ENCODE data around the gene GLIS2. TPM values are rescaled to one million over a fixed set of nuclear protein-coding genes. Genes with fewer than 3 reads are reported as not detected.

Gene GLIS2
- total RNA-seq, 1 experiment from 2014 or later, result 23.0 TPM

GRCh38 chr16:4373909-4374742 lies 58.3 kb downstream of the GLIS2 start:
- Mint-ChIP-seq H3K9me3 (no peaks in the 10 kb centered on the region), H3K4me1 (peaks cover 44% of the 10 kb centered on the region), H3K27ac (0 out of 2 replicates have a peak overlapping the region, but pooled peaks have one; percentile 57), H3K27me3 (ENCODE audit: low read depth) (no peaks in the 10 kb centered on the region), H3K36me3 (no peaks in the 10 kb centered on the region), H3K4me3 (peak overlapping the region; percentile 47)
- TF ChIP-seq NR1H2 (CRISPR knock-in tag; IDR thresholded peaks at IDR 0.05) (no peak), ZNF232 (CRISPR knock-in tag; IDR thresholded peaks at IDR 0.05) (peak; percentile 41; the same call in 1 of the 2 replicates), ATF1 (CRISPR knock-in tag; IDR thresholded peaks at IDR 0.05) (no peak), FOXK1 (CRISPR knock-in tag; IDR thresholded peaks at IDR 0.05) (no peak)
- ChIA-PET CTCF (interaction anchor here (0.6 to 11.7 kb wide), 11 partner anchors 8 to 100 kb away, joined by 3 to 273 read pairs (median 5); partner anchors contain the start of gene PAM16), POLR2A (interaction anchor here (0.8 to 2.0 kb wide), 10 partner anchors 8 to 102 kb away, joined by 3 to 16 read pairs (median 3); partner anchors contain the start of gene HMOX2)
- DNase-seq (ENCODE audit: low spot score) (peak; percentile 68), ATAC-seq (0 out of 2 replicates have a peak, but pooled peaks have one; percentile 4)

- DNase-seq (ENCODE audit: low spot score), result no peak
- H3K4me1 Mint-ChIP-seq, result peaks cover 50% of the 10 kb centered on the region
These were observed 59.9 kb downstream of the GLIS2 start for GRCh38 chr16:4375717-4376116.

GRCh38 chr16:4376126-4376892 lies 60.4 kb downstream of the GLIS2 start:
- Mint-ChIP-seq H3K36me3 (no peaks in the 10 kb centered on the region), H3K4me1 (peaks cover 50% of the 10 kb centered on the region), H3K27ac (peak overlapping the region; percentile 94; the same call in 1 of the 2 replicates), H3K4me3 (no peak overlapping the region), H3K27me3 (ENCODE audit: low read depth) (no peaks in the 10 kb centered on the region), H3K9me3 (no peaks in the 10 kb centered on the region)
- ChIA-PET CTCF (interaction anchor here (3.7 to 11.7 kb wide), 5 partner anchors 14 to 27 kb away, joined by 44 to 273 read pairs (median 80); no protein-coding TSS in a partner anchor), POLR2A (interaction anchor here (1.1 to 1.3 kb wide), 2 partner anchors 13 kb away, joined by 3 to 4 read pairs; no protein-coding TSS in a partner anchor)
- no peak for ATAC-seq
- DNase-seq (ENCODE audit: low spot score), result peak; percentile 13
- TF ChIP-seq ARID4B (CRISPR knock-in tag; IDR thresholded peaks at IDR 0.05; ENCODE audit: borderline replicate concordance) (no peak), SMAD3 (CRISPR knock-in tag; IDR thresholded peaks at IDR 0.05; ENCODE audit: borderline replicate concordance) (no peak), USF1 (CRISPR knock-in tag; IDR thresholded peaks at IDR 0.05) (no peak), MAX (CRISPR knock-in tag; IDR thresholded peaks at IDR 0.05) (no peak), HMGXB4 (CRISPR knock-in tag; IDR thresholded peaks at IDR 0.05) (no peak), NFYB (CRISPR knock-in tag; conservative IDR thresholded peaks at IDR 0.05; ENCODE audit: low read depth) (no peak), NR3C1 (CRISPR knock-in tag; conservative IDR thresholded peaks at IDR 0.05; ENCODE audit: low read depth) (no peak), ZNF317 (CRISPR knock-in tag; IDR thresholded peaks at IDR 0.05; ENCODE audit: borderline replicate concordance, low read depth) (no peak)

More at GRCh38 chr16:4375717-4376116, 59.9 kb downstream of the GLIS2 start:
- H3K27ac Mint-ChIP-seq, result peak overlapping the region; percentile 72; the same call in 1 of the 2 replicates
- H3K36me3 Mint-ChIP-seq, result no peaks in the 10 kb centered on the region
- POLR2A ChIA-PET, result interaction anchor here (1.1 to 1.5 kb wide), 3 partner anchors 13 to 17 kb away, joined by 3 to 16 read pairs (median 3); no protein-coding TSS in a partner anchor
- no peak for TF ChIP-seq JAZF1 (CRISPR knock-in tag; IDR thresholded peaks at IDR 0.05)
- TF ChIP-seq ZNF232 (CRISPR knock-in tag; IDR thresholded peaks at IDR 0.05), result no peak
- no peak for TF ChIP-seq AR (CRISPR knock-in tag; IDR thresholded peaks at IDR 0.05)
- TF ChIP-seq CBFB (CRISPR knock-in tag; IDR thresholded peaks at IDR 0.05; ENCODE audit: low read depth), result no peak
- TF ChIP-seq SP1 (CRISPR knock-in tag; conservative IDR thresholded peaks at IDR 0.05), result no peak
- CTCF ChIA-PET, result interaction anchor here (0.6 to 11.7 kb wide), 5 partner anchors 15 to 122 kb away, joined by 3 to 273 read pairs (median 44); partner anchors contain the start of gene PAM16
- H3K4me3 Mint-ChIP-seq, result no peak overlapping the region
- no peaks in the 10 kb centered on the region for H3K9me3 Mint-ChIP-seq
- no peak for ATAC-seq
- no peaks in the 10 kb centered on the region for H3K27me3 Mint-ChIP-seq (ENCODE audit: low read depth)
